ENCODE measurements around the gene GNAT2. TPM values are rescaled to one million over a fixed set of nuclear protein-coding genes. Genes with fewer than 3 reads are reported as not detected.

The GNAT2 gene
- total RNA-seq, 1 donor from 2014 or later, result not detected

DNA sequence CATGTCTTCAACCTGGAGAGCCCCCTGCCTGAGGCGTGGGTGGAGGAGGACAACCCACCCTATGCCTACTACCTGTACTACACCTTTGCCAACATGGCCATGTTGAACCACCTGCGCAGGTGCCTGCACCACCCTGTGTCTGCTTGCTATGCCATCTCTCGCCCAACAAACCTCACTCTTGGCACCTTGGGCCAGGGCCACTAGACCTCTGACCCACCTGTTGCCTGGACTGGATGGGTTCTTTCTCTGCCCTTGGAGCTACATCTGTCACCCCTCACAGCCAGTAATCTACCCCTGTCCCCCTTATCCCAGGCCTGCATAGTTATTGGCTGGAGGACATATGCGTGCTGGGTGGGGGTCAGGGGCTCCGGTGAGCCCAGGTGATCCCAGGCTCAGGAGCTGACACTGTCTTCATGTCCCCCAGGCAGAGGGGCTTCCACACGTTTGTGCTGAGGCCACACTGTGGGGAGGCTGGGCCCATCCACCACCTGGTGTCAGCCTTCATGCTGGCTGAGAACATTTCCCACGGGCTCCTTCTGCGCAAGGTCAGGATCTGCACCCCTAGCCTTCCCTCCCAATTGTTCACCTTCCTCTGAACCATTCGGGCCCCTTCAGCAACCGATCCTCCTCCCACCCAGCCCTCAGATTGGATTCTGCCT, 10.1 kb upstream of the GNAT2 start:
- no peak for DNase-seq (ENCODE audit: extremely low read depth, low read depth, low spot score)

DNA sequence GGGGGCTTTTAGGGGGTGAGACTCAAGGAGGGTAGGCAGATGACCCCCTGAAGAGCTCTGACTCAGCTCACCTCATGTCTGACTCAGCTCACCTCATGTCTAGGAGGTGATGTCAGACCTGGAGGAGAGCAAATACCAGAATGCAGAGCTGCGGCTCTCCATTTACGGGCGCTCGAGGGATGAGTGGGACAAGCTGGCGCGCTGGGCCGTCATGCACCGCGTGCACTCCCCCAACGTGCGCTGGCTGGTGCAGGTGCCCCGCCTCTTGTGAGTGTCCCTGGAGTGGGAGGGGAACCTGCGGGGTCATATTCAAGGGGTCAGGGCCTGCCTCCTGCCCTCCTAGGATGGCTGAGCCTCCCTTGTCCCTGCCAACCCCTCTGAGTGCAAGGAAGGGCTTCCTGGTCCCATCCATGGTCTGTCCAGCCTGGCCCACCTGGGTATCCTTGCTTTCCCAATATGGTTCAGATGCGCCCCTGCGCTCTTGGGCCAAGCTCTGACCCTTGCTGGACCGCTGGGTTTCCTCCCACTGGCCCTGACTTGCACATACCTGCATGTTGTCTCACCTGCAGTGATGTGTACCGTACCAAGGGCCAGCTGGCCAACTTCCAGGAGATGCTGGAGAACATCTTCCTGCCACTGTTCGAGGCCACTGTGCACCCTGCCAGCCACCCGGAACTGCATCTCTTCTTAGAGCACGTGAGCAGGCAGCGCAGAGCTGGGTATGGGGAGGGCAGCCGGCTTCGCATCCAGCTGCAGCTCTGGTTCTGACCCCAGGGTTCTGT, 9.3 kb upstream of the GNAT2 start:
- DNase-seq (ENCODE audit: extremely low read depth, low read depth, low spot score), result no peak

DNA sequence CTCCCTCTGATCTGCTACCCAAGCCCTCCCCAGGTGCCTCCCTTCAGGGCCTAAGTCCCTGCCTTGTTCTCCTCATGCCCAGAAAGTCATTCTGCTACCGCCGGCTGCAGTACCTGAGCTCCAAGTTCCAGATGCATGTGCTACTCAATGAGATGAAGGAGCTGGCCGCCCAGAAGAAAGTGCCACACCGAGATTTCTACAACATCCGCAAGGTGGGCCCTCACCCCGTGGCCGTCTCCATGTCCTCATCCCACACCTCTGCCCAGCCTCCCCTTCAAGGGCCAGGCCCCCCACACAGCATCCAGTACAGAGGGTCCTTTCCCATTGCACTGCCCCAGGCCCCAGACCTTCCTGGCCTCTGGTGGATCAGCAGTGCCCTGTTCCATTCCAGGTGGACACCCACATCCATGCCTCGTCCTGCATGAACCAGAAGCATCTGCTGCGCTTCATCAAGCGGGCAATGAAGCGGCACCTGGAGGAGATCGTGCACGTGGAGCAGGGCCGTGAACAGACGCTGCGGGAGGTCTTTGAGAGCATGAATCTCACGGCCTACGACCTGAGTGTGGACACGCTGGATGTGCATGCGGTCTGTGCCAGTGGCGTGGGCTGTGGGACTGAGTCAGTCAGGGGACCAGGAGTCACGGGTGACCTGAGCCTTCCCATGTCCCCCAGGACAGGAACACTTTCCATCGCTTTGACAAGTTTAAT, 8.4 kb upstream of the GNAT2 start:
- DNase-seq (ENCODE audit: extremely low read depth, low read depth, low spot score), result no peak

DNA sequence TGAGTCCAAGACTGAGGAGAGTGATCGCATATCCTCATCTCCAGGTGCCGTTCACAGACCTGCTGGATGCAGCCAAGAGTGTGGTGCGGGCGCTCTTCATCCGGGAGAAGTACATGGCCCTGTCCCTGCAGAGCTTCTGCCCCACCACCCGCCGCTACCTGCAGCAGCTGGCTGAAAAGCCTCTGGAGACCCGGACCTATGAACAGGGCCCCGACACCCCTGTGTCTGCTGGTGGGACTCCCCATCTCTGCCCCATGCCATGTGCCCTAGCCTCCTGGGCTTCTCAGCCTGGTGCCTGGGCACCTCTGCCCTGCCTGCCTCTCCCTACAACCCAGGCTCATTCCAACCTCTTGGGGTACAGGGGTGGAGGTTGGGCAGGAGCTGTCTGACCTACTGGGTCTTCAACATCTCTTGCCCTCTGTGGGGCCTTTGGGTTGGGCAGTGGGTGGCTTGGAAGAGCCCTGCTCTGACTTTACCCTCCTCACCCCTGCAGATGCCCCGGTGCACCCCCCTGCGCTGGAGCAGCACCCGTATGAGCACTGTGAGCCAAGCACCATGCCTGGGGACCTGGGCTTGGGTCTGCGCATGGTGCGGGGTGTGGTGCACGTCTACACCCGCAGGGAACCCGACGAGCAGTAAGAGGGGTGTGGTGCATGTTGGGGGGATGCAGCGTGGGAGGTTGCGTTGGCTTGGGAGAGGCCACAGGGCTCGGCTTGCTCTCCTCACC, 7.4 kb upstream of the GNAT2 start:
- DNase-seq (ENCODE audit: extremely low read depth, low read depth, low spot score), result no peak

DNA sequence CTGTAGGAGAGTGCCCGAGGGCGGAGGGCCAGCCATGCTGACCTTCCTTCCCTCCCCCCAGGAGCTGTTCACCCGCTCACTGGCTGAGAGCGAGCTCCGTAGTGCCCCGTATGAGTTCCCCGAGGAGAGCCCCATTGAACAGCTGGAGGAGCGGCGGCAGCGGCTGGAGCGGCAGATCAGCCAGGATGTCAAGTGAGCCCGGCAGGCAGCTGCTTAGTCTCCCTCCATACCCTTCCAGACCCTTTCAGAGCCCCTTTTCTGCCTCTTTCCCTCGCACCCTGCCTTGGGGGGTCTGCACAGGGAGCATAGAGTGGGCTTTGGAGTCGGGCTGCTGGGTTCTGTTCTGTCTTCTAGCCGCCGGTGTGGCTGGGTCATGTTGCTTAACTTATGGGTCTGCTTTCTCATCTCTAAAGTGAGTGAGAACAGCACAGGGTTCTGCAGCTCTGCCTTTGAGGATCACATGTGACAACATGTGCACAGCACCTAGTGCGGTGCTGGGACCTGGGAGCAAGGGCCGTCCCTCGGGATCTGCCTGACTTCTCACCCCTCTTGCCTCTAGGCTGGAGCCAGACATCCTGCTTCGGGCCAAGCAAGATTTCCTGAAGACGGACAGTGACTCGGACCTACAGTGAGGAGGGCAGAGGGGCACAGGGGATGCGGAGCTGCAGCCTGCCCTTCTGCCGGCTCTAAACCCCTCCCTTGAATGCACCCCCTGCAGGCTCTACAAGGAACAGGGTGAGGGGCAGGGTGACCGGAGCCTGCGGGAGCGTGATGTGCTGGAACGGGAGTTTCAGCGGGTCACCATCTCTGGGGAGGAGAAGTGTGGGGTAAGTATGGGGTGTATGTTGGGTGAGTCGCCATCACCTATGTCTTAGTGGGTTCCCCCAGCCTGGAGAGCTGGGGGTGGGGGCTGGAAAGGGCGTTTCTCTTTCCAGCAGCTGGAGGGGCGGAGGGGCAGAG, 6.5 kb upstream of the GNAT2 start:
- DNase-seq (ENCODE audit: extremely low read depth, low read depth, low spot score), result no peak

DNA sequence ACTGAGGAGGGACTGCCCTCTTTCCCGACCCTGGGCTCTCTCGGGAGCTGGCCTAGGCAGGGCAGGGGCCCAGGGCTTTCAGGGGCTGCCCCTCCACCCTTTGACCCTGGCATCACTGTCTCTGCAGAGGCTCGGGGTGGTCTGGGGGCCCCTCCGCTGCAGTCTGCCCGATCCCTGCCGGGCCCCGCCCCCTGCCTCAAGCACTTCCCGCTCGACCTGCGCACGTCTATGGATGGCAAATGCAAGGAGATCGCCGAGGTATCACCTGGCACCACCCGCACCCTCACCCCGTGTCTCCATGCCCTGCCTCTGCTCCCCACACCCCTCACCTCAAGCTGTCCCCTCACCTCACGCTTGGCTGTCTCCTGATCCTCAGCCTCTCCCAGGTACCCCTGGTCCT, 5.8 kb upstream of the GNAT2 start:
- DNase-seq (ENCODE audit: extremely low read depth, low read depth, low spot score), result no peak

DNA sequence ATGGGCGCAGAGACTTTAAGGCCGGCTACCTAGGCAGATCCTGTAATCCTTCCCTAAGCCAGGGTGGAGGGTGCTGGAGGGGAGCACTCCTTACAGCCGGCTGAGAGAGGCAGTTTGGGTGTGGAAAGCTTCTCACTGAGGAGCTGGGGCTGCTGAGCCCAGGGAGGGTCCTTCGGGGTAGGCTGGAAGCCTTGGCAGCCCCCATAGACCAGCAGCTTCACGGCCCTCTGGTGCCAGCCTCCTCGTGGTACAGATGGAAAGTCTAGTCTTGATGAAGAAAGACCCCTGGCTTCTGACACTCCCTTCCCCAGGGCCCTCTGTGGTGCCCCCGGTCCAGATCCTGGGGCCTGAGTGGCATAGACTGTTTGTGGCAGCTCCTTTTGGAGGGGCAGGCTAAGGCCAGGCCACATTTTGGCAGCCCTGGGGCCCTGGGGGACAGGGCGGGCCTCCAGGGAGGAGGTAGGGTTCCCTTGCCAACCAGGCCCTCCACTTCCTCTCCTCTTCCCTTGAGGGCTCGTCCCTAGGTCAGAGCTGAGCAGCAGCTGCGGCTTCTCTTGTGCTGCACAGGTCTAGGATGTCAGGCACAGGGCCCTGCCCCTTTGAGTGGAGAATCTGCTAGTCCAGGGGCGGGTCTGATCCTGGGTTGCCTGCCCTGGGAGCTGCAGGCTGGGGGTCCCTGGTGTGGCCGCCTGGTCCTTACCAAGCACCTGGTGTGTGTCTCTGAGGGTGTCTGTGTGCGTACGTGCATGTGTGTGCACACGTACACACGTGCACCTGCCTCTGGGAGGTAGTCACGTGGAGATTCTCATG, 5.0 kb upstream of the GNAT2 start:
- no peak for DNase-seq (ENCODE audit: extremely low read depth, low read depth, low spot score)

DNA sequence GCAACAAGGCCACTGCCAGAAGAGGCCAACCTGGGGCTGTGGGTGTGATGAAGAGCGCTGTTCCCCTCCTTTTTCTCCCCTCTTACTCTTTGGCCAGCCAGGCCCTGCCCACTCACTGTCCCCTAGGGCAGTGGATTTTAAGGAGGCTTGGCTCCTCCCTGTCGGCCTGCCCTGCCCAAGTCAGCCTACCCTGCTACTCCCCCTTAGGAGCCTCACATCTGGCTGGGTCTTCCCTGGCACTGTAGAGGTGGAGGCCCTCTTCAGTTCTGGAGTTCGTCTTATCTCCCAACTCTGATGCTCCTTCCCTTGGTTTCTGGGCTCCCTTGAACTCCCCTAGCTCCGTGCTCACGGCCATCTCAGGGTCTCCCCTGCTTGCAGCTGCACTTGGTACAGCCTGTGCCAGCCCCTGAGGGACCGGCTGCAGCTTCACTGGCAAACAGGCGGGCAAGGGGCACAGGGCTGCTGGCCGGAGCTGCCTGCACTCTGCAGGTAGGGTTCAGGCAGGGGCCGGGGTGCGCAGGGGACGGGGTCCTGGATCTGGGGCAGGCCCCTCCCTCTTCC, 4.3 kb upstream of the GNAT2 start:
- no peak for DNase-seq (ENCODE audit: extremely low read depth, low read depth, low spot score)

DNA sequence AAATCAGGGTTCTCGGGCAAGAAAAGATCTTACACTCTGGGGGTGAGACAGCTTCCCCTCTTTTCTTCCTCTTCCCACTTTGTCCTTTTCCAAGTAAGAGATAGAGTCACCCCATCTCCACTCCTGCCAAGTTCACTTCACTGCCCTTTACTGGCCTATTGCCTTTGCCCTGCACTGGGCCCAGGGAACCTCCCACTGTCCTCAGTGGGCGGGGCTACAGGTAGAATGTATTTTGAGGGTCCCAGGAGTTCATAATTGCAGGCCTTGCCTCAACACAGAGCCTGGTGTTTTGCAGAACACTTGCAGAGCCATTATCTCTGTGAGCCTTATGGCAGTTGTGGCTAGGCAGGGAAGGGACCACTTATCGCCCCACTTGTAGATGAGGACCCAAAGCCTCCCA, 3.5 kb upstream of the GNAT2 start:
- DNase-seq (ENCODE audit: extremely low read depth, low read depth, low spot score), result no peak

DNA sequence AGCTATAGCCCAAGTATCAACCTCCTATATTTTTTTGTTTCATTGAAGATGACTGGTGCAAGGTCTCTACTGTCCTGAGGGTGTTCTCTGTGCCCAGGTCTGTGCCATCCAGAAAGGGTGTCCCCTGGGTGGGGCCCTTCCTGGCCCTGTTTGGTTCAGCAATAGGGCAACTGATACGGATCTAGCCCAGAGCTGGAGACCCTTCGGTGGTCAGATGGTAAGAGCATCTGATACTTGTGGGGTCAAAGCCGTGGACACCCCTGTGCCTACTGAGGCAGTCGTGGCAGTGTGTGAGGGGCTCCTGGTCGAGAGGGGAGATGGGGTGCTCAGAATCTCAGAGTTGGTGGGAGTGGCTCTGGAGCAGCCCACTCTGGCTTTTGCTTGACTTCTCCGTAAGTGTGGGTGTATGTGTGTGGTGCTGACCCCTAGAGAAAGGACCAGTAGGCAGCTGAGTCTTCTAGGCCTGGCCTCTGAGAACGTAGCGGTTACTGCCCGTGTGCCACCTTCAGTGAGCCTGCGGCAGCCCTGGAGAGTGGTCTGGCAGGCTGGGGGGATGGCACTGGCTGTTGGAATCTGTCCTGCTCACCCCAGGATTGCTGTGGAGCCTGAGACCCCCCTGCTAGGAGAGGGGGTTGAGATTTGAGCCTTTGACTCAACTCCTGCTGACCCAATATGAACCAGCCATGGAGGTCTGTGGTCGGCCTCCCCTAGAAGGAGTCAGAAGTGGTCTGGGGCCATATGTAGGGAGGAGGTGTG, 2.9 kb upstream of the GNAT2 start:
- DNase-seq (ENCODE audit: extremely low read depth, low read depth, low spot score), result no peak

DNA sequence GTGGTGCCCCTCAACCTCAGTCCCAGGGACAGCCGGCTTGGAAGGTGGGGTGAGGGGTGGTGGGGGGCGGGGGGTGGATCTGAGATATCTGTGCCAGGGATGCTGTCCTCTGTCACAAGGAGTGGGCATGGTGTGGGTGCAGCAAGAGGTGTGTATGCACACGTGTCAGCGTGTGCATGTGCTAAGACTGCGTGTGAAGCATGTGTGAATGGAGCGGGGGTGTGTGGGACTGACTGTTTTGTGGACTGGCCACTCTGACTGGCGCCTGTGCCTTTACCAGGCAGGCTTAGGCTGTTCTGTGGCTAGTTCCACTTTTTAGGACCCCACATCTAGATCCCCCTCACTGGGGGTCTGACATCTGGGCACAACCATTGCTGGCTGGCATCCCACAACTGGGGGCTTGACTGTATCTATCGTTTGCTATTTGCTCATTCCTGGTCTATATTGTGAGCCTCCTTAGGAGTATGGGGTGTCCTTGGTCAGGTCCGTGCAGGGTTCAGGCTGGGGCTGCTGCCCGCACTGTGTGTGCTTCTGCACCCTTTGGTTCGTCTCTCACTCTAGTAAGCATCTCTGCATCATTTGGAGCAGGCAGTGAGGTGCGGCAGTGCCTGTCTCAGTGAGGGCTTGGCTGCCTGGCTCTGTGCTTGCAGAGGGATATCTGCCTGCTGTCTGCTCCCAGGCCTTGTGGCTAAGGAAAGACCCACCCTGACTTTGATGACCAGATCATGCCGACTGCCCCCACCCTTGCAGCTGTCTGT, 2.1 kb upstream of the GNAT2 start:
- DNase-seq (ENCODE audit: extremely low read depth, low read depth, low spot score), result no peak

DNA sequence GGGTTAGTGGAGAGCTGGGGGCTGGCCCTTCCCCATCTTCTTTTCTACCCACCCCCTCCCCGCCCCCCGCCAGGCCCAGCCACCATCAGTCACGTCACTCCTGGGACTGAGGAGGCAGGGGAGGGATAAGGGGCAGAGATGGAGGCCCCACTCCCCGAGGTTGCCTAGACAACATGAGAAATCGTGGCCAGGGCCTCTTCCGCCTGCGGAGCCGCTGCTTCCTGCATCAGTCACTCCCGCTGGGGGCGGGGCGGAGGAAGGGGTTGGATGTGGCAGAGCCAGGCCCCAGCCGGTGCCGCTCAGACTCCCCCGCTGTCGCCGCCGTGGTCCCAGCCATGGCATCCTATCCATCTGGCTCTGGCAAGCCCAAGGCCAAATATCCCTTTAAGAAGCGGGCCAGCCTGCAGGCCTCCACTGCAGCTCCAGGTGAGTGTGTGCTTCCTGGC, 1.4 kb upstream of the GNAT2 start:
- peak; percentile 61 for DNase-seq (ENCODE audit: extremely low read depth, low read depth, low spot score)

DNA sequence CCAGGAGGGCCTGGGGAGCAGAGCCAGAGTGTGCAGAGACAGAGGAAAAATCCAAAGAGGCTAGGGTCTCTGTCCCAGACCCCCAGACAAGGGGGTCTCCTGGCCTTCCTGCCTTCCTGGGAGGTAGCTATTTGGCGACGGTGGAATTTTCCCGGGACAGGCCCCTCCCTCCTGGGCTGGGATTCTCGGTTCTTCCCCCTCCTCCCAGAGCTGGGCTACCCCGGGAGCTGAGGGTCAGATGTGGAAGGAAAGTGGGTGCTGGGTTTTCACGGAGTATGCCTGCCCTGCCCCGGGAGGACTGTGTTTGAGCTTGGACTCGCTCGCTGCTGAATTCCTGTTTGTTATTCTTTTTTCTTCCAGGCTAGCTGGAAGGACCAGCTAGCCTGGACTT, 980 bp upstream of the GNAT2 start:
- DNase-seq (ENCODE audit: extremely low read depth, low read depth, low spot score), result no peak

DNA sequence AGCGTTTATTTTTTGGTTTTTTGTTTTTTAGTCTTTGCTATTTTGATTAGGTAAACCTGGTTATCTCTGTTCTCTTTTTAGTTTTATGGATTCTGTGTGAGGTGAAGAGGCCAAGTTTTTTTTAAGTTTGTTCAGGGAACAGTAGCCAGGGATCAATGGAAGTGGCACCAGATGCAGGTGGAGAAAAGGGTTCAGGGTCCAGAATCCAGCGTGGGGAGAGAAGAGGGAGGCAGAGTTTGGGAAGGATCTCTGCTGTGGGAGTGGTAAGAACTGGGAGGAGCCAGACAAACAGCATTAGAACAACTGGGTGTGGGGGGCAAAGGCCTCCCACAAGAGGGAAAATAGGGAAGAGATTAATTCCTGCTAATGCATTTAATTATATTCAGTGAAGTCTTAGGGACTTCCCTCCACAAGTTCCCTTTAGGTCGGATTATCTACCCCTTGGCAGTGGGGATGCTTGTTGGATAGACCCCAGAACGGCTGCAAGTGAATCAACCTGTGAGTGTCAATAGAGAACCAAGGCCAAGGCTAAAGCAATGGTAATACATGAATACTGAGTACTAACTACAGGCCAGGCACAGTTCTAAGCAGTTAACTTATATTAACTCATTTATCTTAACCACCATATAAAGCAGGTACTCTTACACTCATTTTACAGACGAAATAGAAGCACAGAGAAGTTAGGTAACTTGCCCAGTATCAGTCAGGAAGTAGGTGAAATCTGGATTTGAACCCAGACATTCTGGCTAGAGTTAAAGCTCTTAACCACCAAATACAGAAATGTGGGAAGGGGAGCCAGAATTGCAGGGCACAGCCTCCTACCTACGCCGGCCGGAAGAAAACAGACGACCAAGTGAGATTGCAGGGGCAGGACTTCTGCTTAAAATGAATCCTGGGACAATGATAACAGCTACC, 498 bp downstream of the GNAT2 start:
- no peak for DNase-seq (ENCODE audit: extremely low read depth, low read depth, low spot score)

DNA sequence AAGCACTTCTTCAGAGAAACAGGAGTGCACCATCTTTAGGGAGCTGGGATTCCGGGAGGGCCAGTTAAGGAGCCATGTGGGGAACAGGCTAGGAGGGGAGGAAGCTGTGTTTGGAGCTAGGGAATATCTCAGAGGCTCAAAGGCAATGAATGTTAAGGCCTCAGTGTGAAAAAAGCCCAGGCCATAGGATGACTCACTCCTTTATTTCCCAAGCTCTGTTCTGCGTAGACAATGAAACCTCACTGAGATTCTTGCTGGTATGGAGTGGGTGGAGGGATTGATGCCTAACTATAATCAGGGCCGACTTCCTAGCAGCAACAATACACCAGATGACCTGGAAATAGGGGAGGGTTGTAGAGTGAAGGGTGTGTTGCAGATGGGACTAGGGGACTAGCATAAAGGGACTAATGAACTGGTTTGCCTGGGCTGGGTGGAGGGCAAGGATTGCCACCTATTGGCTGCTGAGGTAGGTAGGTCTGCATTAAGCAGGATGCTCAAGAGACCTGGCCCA, 2.1 kb downstream of the GNAT2 start:
- peak; percentile 84 for DNase-seq (ENCODE audit: extremely low read depth, low read depth, low spot score)

DNA sequence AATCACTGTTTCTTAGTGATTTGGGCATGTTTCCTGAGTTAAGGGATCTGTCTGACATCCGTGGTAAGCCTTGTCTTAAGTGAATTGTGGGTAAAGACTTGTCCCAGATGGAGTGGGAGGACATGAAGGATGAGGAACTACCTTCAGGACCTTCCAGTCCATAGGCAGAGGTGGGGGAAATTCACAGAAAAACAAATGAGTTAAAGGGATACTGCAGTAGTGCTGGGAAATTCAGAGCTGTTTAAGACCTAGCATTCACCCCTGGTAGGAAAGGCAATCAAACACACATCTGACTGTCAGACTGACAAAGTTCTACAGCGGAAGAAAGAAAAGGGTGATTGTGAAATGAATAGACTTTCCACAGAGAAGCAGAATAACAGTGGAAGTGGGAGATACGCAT, 3.0 kb downstream of the GNAT2 start:
- no peak for DNase-seq (ENCODE audit: extremely low read depth, low read depth, low spot score)
